Measurements from ENCODE around the gene KIAA1217.

Gene KIAA1217

DNA sequence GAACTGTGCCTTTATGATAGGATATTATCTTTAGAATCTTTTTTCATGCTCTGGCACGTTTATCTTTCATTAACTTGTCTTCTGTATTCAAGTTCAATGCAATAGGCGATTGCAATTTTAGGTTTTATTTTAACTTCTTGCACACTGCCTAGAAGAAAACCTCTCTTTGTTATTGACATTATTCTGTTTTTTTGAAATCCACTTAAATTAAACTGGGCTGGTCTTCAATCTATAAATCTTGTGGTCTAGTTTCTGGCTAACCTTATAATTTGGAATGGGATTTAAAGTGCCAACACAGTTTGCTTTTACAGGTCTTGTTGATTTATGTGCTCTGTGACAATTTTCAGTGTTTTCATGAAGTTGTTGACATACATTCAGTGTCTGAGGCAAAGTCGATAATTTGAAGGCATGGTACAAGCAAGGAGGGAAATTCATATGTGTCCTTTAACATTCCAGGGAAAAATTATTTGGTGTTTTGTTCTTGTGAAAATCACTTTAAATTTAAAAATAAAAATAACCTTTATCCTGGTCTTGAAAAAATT is 240.9 kb downstream of the KIAA1217 start:
- TF ChIP-seq CTCF (IDR thresholded peaks at IDR 0.05; ENCODE audit: insufficient read depth, low read length, missing control alignments), result no peak
- ChIA-PET CTCF (interaction anchor here (0.9 to 1.5 kb wide), 4 partner anchors 11 to 54 kb away, joined by 3 to 4 read pairs (median 4); no protein-coding TSS in a partner anchor), POLR2A (interaction anchor here (0.9 to 1.8 kb wide), 2 partner anchors 15 to 66 kb away, joined by 3 to 5 read pairs; no protein-coding TSS in a partner anchor)
- DNase-seq (ENCODE audit: low read depth, low spot score), result no peak
- H3K4me3 ChIP-seq (ENCODE audit: low read depth, low read length), result peak overlapping the region; percentile 59

GRCh38 chr10:24451325-24451820 is 242.4 kb downstream of the KIAA1217 start:
- TF ChIP-seq CTCF (IDR thresholded peaks at IDR 0.05; ENCODE audit: insufficient read depth, low read length, missing control alignments), result no peak
- ChIA-PET CTCF (interaction anchor here (1.3 to 1.5 kb wide), 4 partner anchors 12 to 68 kb away, joined by 3 to 4 read pairs (median 4); no protein-coding TSS in a partner anchor), POLR2A (interaction anchor here (1.8 kb wide), 1 partner anchor 13 kb away, joined by 5 read pairs; no protein-coding TSS in a partner anchor)
- peak overlapping the region; percentile 47 for H3K4me3 ChIP-seq (ENCODE audit: low read depth, low read length)
- DNase-seq (ENCODE audit: low read depth, low spot score), result no peak

DNA sequence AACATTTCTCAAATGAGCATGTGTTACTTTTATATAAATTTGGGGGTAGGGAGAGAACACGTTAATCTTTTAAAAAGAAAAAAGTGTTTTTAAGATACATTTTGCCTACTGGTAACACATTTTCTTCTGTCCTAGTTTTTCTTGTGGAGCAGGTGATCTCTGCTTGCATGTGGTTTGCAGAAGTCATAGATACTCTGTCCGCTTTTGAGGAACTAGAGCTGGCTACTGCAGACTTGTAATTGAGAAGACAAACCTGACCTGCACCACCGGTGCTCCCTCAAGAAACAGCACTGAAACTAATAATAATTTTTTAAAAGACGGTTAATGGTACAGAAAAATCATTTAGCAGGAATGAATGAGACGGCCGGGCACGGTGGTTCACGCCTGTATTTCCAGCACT is 243.1 kb downstream of the KIAA1217 start:
- ChIA-PET CTCF (interaction anchor here (1.3 kb wide), 2 partner anchors 66 to 68 kb away, joined by 3 read pairs; no protein-coding TSS in a partner anchor), POLR2A (interaction anchor here (1.8 kb wide), 1 partner anchor 13 kb away, joined by 5 read pairs; no protein-coding TSS in a partner anchor)
- no peak for TF ChIP-seq CTCF (IDR thresholded peaks at IDR 0.05; ENCODE audit: insufficient read depth, low read length, missing control alignments)
- no peak for DNase-seq (ENCODE audit: low read depth, low spot score)
- H3K4me3 ChIP-seq (ENCODE audit: low read depth, low read length), result peak overlapping the region; percentile 47; the same call in 1 of the 2 replicates

- ChIA-PET CTCF (interaction anchor here (1.2 kb wide), 1 partner anchor 109 kb away, joined by 3 read pairs; no protein-coding TSS in a partner anchor), POLR2A (no interaction called here)
- H3K4me3 ChIP-seq (ENCODE audit: low read depth, low read length), result no peak overlapping the region
- TF ChIP-seq CTCF (IDR thresholded peaks at IDR 0.05; ENCODE audit: insufficient read depth, low read length, missing control alignments), result no peak
- DNase-seq (ENCODE audit: low read depth, low spot score), result no peak
Observed at GRCh38 chr10:24453404-24453830, 244.5 kb downstream of the KIAA1217 start.

DNA sequence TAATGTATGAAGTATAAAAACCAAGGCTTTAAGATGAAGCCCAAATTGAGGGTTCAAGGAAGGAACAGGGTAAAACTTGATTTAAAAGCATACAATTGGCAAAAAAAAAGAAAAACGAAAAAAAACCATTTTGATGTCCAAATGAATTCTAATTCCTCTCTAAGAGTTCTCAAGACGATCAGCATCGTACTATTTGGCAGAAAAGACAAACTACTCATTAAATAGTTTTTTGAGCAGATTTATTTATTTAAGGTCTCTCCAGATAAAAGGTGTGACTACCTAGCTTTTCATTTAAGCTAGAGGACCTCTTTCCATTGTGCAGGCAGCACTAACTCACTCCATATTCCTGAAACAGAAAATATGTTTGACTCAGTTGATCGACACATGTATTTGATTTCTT is 245.0 kb downstream of the KIAA1217 start:
- ChIA-PET POLR2A (interaction anchor here (0.7 kb wide), 1 partner anchor 62 kb away, joined by 3 read pairs; no protein-coding TSS in a partner anchor), CTCF (no interaction called here)
- no peak for TF ChIP-seq CTCF (IDR thresholded peaks at IDR 0.05; ENCODE audit: insufficient read depth, low read length, missing control alignments)
- DNase-seq (ENCODE audit: low read depth, low spot score), result no peak
- no peak overlapping the region for H3K4me3 ChIP-seq (ENCODE audit: low read depth, low read length)

- CTCF ChIA-PET, result no interaction called here
- no peak overlapping the region for H3K4me3 ChIP-seq (ENCODE audit: low read depth, low read length)
- POLR2A ChIA-PET, result interaction anchor here (0.9 kb wide), 2 partner anchors 10 to 17 kb away, joined by 3 to 4 read pairs; no protein-coding TSS in a partner anchor
- no peak for DNase-seq (ENCODE audit: low read depth, low spot score)
- TF ChIP-seq CTCF (IDR thresholded peaks at IDR 0.05; ENCODE audit: insufficient read depth, low read length, missing control alignments), result no peak
Observed at GRCh38 chr10:24455447-24455846, 246.5 kb downstream of the KIAA1217 start.
